Non-pigmented ciliary epithelial cell (primary cell): ENCODE data around the gene PCDH12.

Experiments
- DNase-seq: peaks from one replicate; pipeline ENCODE4 v3.0.0-alpha.2; 2010; ENCODE audit warnings: low read depth

PCDH12 gene

DNA sequence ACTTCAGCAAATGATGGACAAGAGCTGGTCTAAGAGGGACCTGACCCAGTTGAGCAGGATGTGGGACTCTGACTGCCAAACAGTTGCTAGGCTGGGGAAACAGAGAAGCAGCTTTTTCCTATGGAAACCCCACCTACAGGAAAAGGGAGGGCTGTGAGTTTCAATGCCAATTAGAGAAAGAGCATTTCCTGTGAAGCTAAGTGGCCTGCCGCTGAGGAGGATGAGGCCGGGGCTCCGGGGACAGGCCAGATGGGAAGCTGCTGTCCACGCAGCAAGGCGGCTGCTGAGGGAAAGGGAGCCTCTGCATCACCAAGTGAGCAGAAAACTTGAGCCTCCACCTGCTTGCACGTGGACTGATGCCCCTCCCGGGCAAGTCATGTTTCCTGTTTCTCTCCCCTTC, at the start of gene PCDH12:
TSS of gene PCDH12 (minus strand) at position 90 of the 400 bp plus-strand sequence. CDS start 351 bp downstream, outside the sequence.
- DNase-seq = no peak

DNA sequence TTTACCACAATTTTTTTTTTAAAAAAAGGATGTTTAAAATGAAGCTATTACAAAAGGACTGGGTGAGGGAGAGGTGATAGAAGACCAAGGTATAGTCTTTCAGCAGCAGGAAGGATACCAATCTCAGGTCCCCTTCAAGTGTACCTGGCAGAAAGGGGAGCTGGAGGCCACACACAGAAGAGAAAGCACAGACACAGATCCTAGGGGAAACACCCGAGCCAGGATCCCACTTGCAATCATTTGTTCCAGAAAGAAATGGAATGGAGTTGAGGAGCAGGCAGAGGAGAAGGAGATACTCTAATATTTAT, 49.2 kb upstream of the PCDH12 start:
- DNase-seq = no peak

DNA sequence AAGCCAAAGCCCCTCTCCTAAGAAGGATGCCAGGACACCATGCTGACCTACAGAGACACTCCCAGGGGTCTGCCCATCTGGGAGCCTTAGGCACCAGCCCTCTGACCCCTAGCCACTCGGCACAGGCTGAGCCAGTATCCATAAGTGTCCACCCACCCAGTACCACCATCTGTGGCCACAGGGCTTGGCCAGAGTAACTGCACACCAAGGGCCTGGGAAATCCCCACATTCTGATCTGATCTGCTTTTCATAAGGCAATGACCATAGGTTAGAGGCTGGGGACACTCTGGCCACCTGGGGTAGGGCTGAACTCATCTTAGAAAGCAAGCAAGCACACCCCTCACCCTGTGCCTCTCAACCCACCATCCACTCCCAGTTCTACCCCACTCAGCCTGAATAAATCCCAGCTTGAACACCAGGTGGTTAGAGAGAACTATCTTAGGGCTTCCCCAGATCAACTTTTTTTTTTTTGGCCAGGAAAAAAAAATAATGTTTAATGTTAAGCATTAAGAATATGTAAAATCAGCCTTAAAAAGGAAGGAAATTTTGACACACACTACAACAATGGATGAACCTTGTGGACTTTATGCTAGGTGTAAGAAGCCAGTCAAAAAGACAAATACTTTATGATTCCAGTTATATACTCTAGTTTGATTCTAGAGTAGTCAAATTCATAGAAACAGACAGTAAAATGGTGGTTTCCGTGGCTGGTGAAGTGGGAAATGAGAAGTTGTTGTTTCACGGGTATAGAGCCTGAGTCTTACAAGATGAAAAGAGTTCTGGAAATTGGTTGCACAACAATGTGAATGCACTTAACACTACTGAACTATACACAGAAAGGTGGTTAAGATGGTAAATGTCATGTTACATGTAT, 48.6 kb upstream of the PCDH12 start:
- DNase-seq = no peak

DNA sequence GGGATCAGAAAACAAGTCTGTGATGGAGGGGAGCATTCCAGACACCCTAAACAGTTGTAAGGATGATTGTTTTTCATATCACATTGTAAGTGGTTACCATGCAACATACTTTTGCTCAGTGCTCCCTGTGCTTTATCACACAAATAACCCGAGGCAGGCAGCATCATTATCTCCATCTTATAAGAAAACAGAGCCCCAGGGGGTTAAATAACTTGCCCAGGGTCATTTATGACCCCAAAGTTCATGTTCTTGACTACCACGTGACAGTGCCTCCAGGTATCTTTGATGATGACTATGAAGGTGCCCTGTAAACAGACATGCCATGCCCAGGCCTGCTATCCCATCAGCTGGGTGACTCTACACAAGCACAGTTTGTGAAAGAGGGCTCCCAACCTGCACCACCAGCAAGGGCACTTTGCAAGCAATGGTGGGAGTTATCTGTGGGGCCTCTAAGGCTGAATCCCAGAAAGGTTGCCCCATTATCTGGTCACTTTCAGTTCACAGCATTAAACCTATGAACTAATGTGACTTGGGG, 45.3 kb upstream of the PCDH12 start:
- DNase-seq = no peak

DNA sequence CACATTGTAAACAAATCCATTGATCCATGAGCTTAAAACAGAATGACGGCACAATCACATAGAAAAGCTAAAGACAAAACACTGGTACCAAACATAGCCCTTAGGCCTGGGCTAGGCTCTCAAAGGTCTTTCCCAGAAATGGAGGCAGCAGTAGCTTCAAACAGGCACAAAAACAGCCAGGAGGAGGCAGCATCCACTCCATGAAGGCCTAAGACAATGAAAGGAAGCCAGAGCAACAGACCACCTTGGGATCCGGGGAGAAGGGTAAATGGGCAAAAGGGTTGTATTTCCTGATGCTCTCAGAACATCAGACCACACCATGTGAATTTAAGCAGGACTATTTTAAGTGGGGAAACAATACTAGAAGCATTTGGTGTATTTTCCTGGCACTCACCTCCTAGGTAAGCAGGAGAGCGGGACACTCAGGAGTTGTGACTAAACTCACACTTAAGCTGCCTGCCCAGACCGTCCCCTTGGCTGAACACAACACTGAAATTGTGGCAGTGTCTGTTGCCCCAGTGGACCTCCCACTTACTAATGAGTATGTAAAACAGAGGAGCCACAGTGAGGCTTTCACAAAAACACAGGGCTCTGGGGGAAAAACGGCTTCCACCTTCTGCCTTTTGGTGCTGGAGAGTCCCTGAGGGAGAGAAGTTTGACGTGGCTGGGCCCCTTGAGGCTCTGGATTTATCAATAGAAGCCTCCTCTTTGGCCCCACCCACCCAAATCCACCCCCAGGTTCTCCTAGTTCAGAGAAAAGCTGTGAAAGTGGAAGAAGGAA, 42.9 kb upstream of the PCDH12 start:
- no peak for DNase-seq

DNA sequence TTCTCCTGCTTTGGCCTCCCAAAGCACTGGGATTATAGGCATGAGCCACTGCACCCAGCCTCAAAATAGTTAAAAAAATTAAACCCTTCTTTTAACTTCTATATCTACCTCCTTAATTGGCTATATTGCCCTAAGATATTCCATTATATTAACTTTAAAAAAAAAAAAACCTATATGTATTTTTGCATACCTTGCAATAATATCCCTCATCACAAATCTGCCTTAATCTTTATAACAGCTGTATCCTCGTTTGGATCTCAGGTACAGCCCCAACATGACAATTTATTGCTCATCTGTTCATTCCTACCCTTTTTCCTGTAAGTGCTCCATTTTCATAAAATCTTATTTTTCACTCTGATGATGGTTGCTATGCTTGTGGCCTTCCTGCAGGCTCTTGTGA, 42.2 kb upstream of the PCDH12 start:
- DNase-seq = no peak

DNA sequence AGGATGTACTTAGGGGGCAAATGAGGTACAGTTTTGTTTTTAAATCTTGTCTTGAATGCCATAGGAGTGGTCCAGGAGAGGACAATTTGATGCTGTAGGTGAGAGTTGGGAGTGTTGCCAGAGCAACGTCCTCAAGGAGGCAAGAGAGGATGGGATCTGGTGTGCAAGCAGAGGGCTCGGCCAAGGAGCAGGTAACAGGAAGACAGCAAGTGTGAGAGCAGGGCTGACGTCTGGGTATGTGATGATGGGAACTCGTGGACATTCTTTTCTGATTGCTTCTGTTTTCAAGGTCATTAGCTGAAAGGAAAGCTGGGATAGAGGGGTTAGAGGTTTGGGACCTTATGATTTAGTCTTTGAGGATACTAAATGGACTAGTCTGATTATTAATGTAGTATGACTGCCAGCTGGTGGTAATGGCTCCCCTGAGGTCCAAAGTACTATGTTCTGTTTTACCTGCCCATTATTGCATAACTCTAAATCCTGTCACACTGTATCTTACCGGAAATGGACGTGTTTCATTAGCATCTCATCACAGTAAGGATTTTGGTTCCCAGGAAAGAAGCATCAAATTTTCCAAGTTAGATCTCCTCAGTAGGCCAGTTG, 39.5 kb upstream of the PCDH12 start:
- no peak for DNase-seq

DNA sequence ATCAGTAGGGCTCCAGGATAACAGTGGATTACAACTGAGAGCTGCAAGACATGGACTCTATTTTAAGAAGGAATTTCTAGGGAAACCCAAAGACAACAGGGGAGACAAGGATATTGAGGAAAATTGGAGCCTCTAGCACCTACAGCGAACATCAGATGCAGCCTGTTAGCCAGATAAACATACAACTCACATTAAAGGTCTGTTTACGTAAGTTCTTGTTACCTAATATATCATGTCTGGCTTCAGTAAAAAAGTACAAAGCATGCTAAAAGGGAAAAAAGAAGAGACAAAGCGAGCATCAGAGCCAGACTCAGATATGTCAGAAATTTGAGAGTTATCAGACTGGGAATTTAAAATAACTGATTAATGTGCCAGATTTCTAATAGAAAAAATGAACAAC, 37.7 kb upstream of the PCDH12 start:
- DNase-seq = no peak

DNA sequence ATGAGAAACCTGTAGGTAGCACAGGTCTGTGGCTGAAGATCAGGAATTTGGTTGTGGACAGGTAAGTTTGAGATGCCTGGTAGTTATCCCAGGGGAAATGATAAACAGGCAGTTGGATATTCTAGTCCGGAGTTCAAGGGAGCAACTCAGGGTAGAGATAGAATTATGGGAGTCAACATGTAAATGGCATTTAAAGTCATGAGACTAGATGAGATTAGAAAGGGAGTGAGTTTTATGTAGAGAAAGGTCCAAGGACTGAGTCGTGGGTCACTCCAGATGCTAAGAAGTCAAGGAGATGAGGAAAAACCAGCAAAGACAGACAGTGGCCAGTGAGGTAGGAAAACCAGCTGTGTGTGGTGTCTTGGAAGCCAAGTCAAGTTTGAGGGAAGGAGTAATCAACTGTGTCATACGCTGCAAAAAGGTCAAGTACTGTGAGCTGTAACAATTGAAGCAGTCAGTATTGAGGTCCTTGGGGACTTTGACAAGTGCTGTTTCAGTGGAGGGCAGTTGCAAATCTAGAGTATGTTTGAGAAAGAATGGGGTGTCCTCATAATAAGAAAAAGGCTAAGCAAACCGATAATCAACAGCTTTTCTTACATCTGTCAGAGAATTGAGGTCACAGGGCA, 36.6 kb upstream of the PCDH12 start:
- no peak for DNase-seq

DNA sequence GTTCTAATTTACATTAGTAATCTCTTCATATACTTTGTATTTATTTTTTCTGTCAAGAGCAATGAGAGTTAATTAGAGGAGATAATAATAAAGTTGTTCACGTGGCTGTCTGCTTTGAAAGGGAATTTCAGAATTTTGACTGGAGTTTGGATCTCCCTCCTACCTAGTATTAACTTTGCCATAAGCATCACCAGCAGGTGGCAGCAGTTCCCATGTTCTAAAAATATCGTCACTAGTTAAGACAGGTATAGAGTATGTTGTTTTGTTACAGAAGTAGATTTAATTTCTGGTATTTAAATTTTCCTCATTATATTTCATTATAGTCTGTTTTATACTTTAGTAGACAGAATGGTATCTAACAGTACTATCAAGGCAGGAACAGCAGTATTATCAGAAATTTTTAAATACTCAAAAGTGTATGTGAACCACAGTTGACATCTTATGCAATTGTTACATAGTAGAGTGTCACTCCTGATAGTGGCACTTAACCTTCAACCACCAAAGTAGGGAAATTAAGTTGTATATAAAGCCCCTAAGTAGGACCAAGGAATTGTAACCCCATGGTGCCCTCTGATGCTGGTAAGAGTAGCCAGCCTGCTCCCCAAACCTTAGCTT, 34.5 kb upstream of the PCDH12 start:
- DNase-seq = no peak

DNA sequence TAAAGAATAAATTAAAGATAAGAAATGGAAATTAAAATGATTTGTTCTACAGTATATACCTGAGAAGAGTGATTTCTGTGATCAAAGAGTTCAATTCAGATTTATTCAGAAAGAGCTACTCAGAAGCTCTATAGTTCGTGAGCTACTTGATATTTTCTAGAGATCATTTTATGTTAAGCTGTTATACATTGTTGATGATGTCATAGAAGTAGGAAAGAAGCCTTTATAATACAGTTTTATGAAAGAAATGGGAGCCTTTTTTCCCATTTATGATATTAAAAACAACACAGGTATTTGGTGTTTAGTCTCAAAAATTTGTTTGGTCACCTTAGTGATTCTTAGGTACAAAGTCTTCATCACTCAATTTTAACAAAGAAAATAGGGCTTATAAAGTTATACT, 31.7 kb upstream of the PCDH12 start:
- no peak for DNase-seq

DNA sequence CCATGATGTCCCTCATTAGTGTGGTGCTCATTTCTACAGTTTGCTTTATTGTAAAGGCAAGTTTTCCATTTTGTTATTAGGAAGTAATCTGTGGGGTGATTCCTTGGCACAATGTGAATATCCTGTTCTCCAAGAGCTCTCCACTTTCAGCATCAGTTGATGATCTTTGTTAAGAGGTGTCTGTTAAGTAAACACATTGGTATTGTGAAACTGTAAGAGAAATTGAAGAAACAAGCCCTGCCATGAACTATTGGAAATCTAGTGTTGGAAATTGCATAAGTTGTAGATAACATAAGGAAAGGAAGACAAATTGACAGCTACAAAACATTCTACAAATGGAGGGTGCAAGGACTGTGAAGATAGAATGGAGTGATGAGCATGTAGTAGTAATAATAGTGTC, 28.1 kb upstream of the PCDH12 start:
- DNase-seq = no peak

DNA sequence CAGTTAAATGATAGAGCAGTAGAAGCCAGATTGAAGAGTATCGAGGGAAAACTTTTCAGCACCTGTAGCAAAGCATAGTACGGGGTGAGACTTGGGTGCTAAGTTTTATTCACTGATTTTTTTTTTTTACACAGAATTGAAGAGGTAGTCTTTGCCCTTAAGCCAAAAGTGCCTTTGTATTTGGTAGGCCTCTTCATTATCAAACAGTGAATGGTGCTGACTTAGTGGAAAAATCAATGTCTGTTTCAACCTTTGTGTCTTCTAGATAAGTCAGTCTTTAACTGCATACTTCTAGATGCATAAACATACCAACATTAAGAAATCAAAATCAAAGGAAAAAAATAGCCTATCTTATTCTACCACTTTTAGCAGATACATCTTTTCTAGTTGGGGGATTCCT, 24.6 kb upstream of the PCDH12 start:
- DNase-seq = no peak

DNA sequence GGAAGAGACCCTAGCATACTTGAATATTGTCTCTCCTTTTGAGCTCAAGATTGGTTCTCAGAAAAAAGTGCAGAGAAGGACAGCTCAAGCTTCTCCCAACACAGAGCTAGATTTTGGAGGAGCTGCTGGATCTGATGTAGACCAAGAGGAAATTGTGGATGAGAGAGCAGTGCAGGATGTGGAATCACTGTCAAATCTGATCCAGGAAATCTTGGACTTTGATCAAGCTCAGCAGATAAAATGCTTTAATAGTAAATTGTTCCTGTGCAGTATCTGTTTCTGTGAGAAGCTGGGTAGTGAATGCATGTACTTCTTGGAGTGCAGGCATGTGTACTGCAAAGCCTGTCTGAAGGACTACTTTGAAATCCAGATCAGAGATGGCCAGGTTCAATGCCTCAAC, 20.4 kb upstream of the PCDH12 start:
- no peak for DNase-seq

DNA sequence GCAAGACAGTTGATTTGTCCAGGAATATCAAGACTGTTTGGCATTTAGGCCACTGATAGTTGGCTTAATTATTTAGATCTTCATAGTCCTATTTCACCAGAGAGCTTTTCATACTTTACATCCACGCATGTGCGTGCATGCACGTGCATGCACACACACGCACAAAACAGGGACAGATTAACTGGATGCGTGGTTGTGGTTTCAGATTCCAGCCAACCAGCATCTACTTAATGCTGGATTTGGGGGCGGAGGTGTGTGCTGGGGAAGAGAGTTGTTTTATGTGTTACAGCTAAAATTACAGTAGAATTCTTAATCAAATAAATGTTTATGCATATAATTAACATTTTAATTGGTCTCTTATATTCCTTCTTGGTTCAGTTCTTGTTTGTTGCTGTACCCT, 18.2 kb upstream of the PCDH12 start:
- DNase-seq = no peak

DNA sequence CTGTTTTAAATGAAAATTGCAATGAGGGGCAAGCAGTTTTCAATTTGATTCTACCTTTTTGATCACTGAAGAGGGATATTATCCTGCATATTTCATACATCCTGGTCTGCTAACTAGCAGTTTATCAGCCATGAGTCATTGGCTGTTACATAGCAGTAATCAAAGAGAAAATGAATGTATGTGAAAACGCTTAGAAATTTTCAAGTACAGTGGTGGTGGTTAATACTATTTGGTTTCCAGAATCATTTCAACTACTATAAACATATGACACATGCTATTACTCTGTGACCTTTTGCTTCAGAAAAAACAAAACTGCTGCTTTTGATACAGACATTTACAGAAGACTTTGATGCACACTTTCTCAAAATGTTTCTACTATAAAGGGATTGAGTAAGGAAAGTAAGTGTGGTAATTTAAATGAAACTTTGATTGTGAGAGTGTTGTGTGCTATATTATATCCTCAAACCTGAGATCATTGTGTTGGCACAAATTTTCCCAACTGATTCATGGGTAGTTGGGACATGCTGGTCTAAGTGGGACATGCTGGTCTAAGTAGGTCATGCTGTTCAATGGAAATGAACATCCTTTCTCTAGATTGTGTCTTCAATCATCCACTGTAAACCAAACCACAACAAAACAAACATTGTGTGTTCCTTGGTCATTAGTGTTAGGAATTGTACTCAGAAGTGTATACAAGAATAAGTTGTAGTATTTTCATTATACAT, 16.0 kb upstream of the PCDH12 start:
- DNase-seq = peak; percentile 49

DNA sequence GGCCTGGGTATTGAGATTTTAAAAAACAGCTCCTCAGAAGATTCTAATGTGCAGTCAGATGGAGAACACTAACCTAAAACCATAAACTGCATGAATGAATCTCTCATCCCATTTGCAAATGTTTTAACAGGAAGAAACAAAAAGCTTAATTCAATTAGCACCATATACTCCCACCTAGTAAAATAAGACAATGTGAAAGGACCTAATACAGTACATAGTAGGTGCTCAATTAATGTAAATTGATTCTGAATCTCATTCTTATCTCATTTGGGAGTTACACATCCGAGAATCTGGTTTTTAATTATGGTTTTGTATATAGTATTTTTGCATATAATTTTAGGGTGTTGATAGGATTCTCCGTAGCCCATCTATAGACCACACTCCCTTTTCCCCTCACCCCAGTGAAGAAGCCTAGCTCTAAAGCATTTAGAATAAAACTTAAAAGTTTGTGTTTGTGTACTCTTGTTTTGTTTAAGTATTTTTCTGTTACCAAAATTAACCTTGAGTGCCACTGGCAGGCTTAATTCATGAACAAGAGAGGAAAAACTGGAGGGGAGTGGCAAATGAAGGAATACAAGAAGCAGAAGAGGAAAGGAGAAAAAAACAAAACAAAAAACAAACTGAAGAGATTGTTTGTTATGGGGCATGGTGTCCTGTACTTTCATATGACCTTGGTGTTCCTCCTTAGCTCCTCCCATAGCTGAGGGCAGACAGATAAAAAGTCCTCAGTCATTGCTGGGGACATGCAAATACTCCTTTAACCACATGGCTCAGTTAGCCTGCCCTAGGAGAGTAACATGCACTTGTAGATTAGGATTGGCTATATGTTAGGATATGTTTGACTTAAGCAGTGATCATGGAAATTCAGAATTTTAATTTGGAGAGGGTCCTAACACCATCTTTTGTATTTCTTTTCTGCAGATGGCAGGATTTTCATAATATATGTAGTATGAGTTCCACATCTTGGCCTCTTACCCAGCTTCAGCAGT, 12.1 kb upstream of the PCDH12 start:
- no peak for DNase-seq

DNA sequence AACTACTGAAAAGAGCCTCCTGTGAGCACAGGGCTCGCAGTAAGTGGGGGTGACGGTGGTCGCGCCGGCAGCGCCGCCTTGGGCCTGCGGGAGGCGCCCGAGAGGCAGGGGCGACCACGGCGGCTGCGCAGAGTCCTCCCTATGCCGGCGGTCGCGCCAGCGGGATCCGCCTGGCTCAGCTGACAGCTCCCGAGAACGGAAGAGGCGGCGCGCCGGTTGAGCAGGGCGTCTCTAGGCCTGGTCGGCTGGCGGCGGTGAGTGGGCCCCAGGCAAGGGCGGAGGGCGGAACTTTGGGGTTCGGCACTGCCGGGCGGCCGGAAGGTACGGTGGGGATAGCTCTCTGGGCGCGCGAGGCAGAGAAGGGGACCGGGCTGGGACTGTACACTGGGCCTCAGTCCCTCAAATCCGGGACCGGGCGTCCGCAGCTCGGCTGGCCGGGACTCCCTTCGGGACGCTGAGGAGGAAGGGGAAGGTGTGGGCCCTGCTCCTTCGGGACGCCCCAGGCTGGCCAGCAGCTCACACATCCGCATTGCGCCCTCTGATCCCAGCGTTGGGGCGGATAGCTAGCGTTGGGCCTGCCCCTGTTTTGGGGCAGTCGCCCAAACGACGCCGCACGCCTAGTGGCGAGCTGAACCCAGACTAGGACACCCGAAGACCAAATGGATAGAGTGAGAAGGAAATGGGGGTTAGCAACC, 11.1 kb upstream of the PCDH12 start, which contains the start of gene RNF14:
TSS of gene RNF14 (plus strand) at position 192 of the 695 bp plus-strand sequence. CDS start 4,484 bp downstream, outside the sequence.
- DNase-seq = peak; percentile 52

DNA sequence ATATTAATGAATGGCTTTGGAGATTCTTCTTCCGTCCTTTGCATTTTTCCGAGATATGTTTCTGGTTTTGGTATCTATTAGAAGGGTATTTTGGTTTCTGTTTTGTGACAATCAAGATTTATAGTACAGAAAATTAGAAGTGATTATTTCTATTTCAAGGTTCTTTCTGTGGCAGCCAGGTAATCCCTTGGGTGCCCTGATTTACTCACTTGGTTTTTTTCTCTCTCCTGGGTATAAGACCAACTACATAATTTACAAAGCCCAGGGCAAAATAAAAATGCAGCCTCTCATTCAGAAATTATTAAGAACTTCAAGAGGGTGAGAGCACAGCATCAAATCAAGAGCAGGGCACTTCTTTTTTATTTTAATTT, 8.9 kb upstream of the PCDH12 start:
- DNase-seq = no peak
